NOMO-1 treated with dmso at 0.1 percent for 144 hours (cell line): ENCODE measurements around the gene PNKD.

Source experiments
- DNase-seq: peaks from one replicate; lab custom pipeline; 2025; ENCODE audit not compliant: unreplicated experiment; lab: John Stamatoyannopoulos, UW

Gene PNKD

DNA sequence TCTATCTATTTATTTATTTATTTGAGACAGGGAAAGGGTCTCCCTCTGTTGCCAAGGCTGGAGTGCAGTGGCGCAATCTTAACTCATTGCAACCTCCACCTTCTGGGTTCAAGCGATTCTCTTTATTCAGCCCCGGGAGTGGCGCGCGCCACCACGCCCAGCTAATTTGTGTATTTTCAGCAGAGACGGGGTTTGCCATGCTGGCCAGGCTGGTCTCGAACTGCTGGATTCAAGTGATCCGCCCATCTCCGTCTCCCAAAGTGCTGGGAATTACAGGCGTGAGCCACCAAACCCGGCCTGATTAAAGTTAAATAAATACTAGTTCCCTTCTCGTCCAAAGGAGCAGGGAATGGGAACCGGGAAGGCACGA, 125.1 kb downstream of the PNKD start:
- no peak for DNase-seq

DNA sequence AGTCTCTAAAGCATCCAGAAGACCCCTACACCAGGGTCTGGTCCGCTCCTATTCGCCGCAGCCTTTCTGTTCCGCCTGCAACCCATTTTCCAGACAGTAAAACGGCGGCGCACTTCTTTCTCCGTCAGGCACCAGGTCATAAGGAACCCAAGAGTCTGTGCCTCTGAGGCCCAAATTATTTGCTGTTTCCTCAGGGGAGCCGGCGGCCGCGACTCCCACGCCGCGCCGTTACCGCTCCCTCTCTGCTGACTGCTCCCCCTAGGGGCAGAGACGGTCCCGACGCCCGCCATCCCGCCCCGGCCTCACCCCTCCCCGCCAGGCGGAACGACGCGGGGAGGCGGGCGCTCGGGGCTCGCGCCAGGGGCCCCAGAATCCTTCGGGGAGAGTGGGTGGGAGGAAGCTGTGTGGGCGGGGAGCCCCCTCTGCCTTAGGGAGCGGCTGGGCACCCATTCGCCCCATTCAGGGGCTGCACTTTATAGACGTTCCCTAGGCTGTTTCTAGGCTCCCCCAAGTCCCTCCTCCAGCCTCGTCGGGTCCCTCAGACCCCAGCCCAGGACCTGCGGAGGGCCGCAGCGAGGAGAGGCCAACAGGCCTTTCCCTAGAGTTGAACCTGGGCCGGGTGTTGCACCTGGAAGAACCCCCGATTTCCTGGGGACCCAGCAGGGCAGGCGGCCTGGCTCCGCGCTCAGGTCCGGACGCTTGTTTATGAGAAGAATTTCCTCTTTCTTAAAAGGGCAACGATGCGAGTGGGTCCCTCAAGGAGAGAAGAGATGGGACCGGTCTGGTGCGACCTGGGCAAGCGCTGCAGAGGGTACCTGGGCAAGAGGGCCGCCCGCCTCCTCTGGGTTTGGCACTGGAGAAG, 125.7 kb downstream of the PNKD start:
- peak; percentile 97 for DNase-seq
